Ovary (tissue), 3 donors: Measurements from ENCODE around the gene MTMR12.

Source experiments
- CTCF ChIP-seq, 3 donors: fragments of 450-650 bp in 2 of 3; fragments of 200-600 bp in 1 of 3; IDR thresholded peaks; one replicate each; pipeline versions ENCODE4 v1.5.1 to v1.8.0; 2016 to 2022; ENCODE audit warnings: antibody characterized with exemption in 3 of 3, mild to moderate bottlenecking in 1 of 3
- EP300 ChIP-seq: sonication (generic); formaldehyde crosslinking; IDR thresholded peaks from one replicate; pipeline ENCODE4 v1.6.1; 2017; ENCODE audit warnings: antibody characterized with exemption
- POLR2A ChIP-seq: fragments of 450-650 bp; IDR thresholded peaks from one replicate; pipeline ENCODE4 v1.6.1; 2017; ENCODE audit warnings: antibody characterized with exemption, mild to moderate bottlenecking, moderate library complexity
- donor health status: DM: no; HTN: no; CAD: no.

- no peak for TF ChIP-seq POLR2A
- no peak for TF ChIP-seq CTCF (IDR thresholded peaks at IDR 0.05)
- no peak for TF ChIP-seq EP300
Measured at GRCh38 chr5:32283539-32284377, 29.0 kb downstream of the MTMR12 start.
